Caco-2 (cell line): Measurements from ENCODE around the gene BCORL1. TPM values are rescaled to one million over a fixed set of nuclear protein-coding genes. Genes with fewer than 3 reads are reported as not detected.
A peak's percentile ranks its signal among the peaks of the same experiment; 100 is the strongest.

Experiments used
- BruUV-seq: library from RNA; stranded (reverse); fragments of 400-500 nt; replicated peaks from 2 replicates; lab custom pipeline; 2021; lab: Mats Ljungman, UMichigan
- CTCF ChIA-PET: fragments of 300-600 bp; sonication (Branson Sonifier 250); formaldehyde crosslinking; loops from one replicate; lab custom pipeline; 2022; ENCODE audit warnings: antibody characterized with exemption; lab: Charles Lee
- POLR2A ChIA-PET: fragments of 300-600 bp; sonication (Branson Sonifier 250); formaldehyde crosslinking; loops from one replicate; lab custom pipeline; 2022; ENCODE audit warnings: antibody characterized with exemption; lab: Charles Lee
- DNase-seq, 2 experiments: peaks; one replicate each; pipeline versions ENCODE4 v3.0.0 to v3.0.0-alpha.2; 2020 to 2022
- H3K27me3 ChIP-seq: replicated peaks from 2 replicates; pipeline ENCODE4 v1.6.0; 2011; ENCODE audit warnings: low read length; ENCODE audit not compliant: control insufficient read depth, insufficient read depth
- H3K36me3 ChIP-seq: 2 replicates; pipeline ENCODE4 v1.5.1; 2011; ENCODE audit warnings: low read length; ENCODE audit not compliant: control insufficient read depth, insufficient read depth
- H3K4me1 ChIP-seq: fragments of 250-450 bp; sonication (Bioruptor Pico); 2 replicates; pipeline ENCODE4 v1.5.1; 2020; ENCODE audit warnings: mild to moderate bottlenecking
- H3K4me3 ChIP-seq: 2 replicates; pipeline ENCODE4 v1.5.1; 2011; ENCODE audit warnings: low read depth, mild to moderate bottlenecking, control low read depth, low read length
- H3K9me3 ChIP-seq: fragments of 250-450 bp; sonication (Bioruptor Pico); 2 replicates; pipeline ENCODE4 v1.5.1; 2020; ENCODE audit warnings: mild to moderate bottlenecking, moderate library complexity
- H3K27ac Mint-ChIP-seq: one replicate; pipeline ENCODE4 v1.8.0; 2022; ENCODE audit warnings: mixed read lengths; ENCODE audit not compliant: unreplicated experiment
- H3K27me3 Mint-ChIP-seq: one replicate; pipeline ENCODE4 v1.8.0; 2022; ENCODE audit warnings: mixed read lengths; ENCODE audit not compliant: insufficient read depth, unreplicated experiment
- H3K36me3 Mint-ChIP-seq: one replicate; pipeline ENCODE4 v1.8.0; 2022; ENCODE audit warnings: mild to moderate bottlenecking, mixed read lengths; ENCODE audit not compliant: insufficient read depth, unreplicated experiment
- H3K4me1 Mint-ChIP-seq: one replicate; pipeline ENCODE4 v1.8.0; 2022; ENCODE audit warnings: low read depth, mixed read lengths; ENCODE audit not compliant: unreplicated experiment
- H3K4me3 Mint-ChIP-seq: one replicate; pipeline ENCODE4 v1.8.0; 2022; ENCODE audit warnings: mild to moderate bottlenecking, moderate library complexity, mixed read lengths; ENCODE audit not compliant: unreplicated experiment
- H3K9me3 Mint-ChIP-seq: one replicate; pipeline ENCODE4 v1.8.0; 2022; ENCODE audit warnings: mixed read lengths; ENCODE audit not compliant: unreplicated experiment
- intact Hi-C: fragments of 100-400 bp; cut with micrococcal nuclease; formaldehyde crosslinking; loops from one replicate; pipeline ENCODE4 v1.10.0; 2022; ENCODE audit not compliant: unreplicated experiment
- total RNA-seq: library from RNA; stranded (reverse); gene quantifications from 2 replicates; pipeline ENCODE4 v1.2.3, GENCODE V29; 2022
- TF ChIP-seq, protein P1 (sequence below), 2 experiments: fragments of 200-600 bp in 1 of 2; IDR thresholded peaks; 1 replicate in 1 of 2; 2 replicates in 1 of 2; pipeline versions ENCODE4 v1.5.1 to v1.8.0; 2011 to 2022; ENCODE audit warnings: antibody characterized with exemption in 1 of 2, control low read depth in 1 of 2, inconsistent platforms in 1 of 2, low read depth in 1 of 2, low read length in 1 of 2, mild to moderate bottlenecking in 1 of 2, moderate library complexity in 1 of 2; ENCODE audit not compliant: insufficient read depth in 1 of 2, severe bottlenecking in 1 of 2, unreplicated experiment in 1 of 2

BCORL1 gene
- total RNA-seq, 1 experiment from 2014 or later = 19.8 TPM

- TF ChIP-seq, protein P1, sequence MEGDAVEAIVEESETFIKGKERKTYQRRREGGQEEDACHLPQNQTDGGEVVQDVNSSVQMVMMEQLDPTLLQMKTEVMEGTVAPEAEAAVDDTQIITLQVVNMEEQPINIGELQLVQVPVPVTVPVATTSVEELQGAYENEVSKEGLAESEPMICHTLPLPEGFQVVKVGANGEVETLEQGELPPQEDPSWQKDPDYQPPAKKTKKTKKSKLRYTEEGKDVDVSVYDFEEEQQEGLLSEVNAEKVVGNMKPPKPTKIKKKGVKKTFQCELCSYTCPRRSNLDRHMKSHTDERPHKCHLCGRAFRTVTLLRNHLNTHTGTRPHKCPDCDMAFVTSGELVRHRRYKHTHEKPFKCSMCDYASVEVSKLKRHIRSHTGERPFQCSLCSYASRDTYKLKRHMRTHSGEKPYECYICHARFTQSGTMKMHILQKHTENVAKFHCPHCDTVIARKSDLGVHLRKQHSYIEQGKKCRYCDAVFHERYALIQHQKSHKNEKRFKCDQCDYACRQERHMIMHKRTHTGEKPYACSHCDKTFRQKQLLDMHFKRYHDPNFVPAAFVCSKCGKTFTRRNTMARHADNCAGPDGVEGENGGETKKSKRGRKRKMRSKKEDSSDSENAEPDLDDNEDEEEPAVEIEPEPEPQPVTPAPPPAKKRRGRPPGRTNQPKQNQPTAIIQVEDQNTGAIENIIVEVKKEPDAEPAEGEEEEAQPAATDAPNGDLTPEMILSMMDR (IDR thresholded peaks at IDR 0.05; ENCODE audit: insufficient read depth in 1 of 2, low read depth in 1 of 2, low read length in 1 of 2, severe bottlenecking in 1 of 2, unreplicated experiment in 1 of 2) = no peak
- CTCF ChIA-PET = no interaction called here
- Mint-ChIP-seq H3K36me3 (peaks cover 11% of the 10 kb centered on the region), H3K27ac (no peak overlapping the region), H3K27me3 (no peaks in the 10 kb centered on the region), H3K4me1 (no peaks in the 10 kb centered on the region), H3K9me3 (no peaks in the 10 kb centered on the region), H3K4me3 (peak overlapping the region; percentile 63)
- intact Hi-C loops = no loop called here
- no peaks in the 10 kb centered on the region for H3K36me3 ChIP-seq
- no TSS peak for BruUV-seq
- H3K9me3 ChIP-seq = no peaks in the 10 kb centered on the region
- no peaks in the 10 kb centered on the region for H3K27me3 ChIP-seq
- no peaks in the 10 kb centered on the region for H3K4me1 ChIP-seq
- no peak overlapping the region for H3K4me3 ChIP-seq
- POLR2A ChIA-PET = interaction anchor here (0.6 kb wide), 1 partner anchor 22 kb away, joined by 7 read pairs; no protein-coding TSS in a partner anchor
- DNase-seq = no peak
Observed at GRCh38 chrX:129933700-129934099, 48.7 kb upstream of the BCORL1 start.

- POLR2A ChIA-PET = no interaction called here
- intact Hi-C loops = no loop called here
- CTCF ChIA-PET = no interaction called here
Observed at GRCh38 chrX:129934461-129934860, 48.0 kb upstream of the BCORL1 start.

DNA sequence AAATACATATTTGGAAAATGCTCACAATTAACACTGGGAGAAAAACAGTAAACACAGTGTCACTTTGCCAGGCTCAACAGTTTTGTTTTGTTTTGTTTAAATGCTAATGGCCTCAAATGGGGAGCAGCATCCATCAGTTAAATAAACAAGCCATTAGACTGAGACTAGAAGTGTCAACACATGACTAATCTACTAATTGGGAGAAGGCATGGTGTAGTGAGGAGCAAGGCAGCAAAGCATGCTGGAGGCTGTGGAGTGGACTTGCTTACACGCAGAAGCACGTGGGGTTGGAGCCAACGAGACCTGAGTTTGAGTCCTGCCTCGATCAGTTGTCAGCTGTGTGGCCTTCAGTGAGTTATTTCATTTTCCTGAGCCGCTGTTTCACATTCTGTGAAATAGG is 47.5 kb upstream of the BCORL1 start:
- Histone ChIP-seq H3K27me3 (no peaks in the 10 kb centered on the region), H3K9me3 (no peaks in the 10 kb centered on the region), H3K4me1 (no peaks in the 10 kb centered on the region), H3K4me3 (no peak overlapping the region), H3K36me3 (no peaks in the 10 kb centered on the region)
- DNase-seq = no peak
- ChIA-PET CTCF (no interaction called here), POLR2A (no interaction called here)
- Mint-ChIP-seq H3K4me3 (no peak overlapping the region), H3K9me3 (no peaks in the 10 kb centered on the region), H3K27me3 (no peaks in the 10 kb centered on the region), H3K36me3 (peaks cover 11% of the 10 kb centered on the region), H3K4me1 (no peaks in the 10 kb centered on the region), H3K27ac (no peak overlapping the region)
- no TSS peak for BruUV-seq
- intact Hi-C loops = no loop called here
- TF ChIP-seq, protein P1 (IDR thresholded peaks at IDR 0.05; ENCODE audit: insufficient read depth in 1 of 2, low read depth in 1 of 2, low read length in 1 of 2, severe bottlenecking in 1 of 2, unreplicated experiment in 1 of 2) = no peak

More at GRCh38 chrX:129934461-129934860, 48.0 kb upstream of the BCORL1 start:
- H3K27me3 ChIP-seq = no peaks in the 10 kb centered on the region
- Mint-ChIP-seq H3K27ac (no peak overlapping the region), H3K36me3 (peaks cover 11% of the 10 kb centered on the region), H3K4me3 (no peak overlapping the region), H3K27me3 (no peaks in the 10 kb centered on the region), H3K4me1 (no peaks in the 10 kb centered on the region), H3K9me3 (no peaks in the 10 kb centered on the region)
- no peaks in the 10 kb centered on the region for H3K4me1 ChIP-seq
- no peak for DNase-seq
- no peak overlapping the region for H3K4me3 ChIP-seq
- TF ChIP-seq, protein P1 (IDR thresholded peaks at IDR 0.05; ENCODE audit: insufficient read depth in 1 of 2, low read depth in 1 of 2, low read length in 1 of 2, severe bottlenecking in 1 of 2, unreplicated experiment in 1 of 2) = no peak
- no peaks in the 10 kb centered on the region for H3K36me3 ChIP-seq
- H3K9me3 ChIP-seq = no peaks in the 10 kb centered on the region
- BruUV-seq = no TSS peak
